ENCODE results near the gene ECI2. TPM values are rescaled to one million over a fixed set of nuclear protein-coding genes. Genes with fewer than 3 reads are reported as not detected.

The ECI2 gene
- total and polyA plus RNA-seq, 10 of the 15 experiments (the other 5 are each of a cell fraction or from before 2014, with no cell fraction given) = 38.7 to 129 (median 60.1) TPM

- RAD21 ChIA-PET (ENCODE audit: unreplicated experiment) = interaction anchor here (0.6 kb wide), 1 partner anchor 48 kb away, joined by 4 read pairs; no protein-coding TSS in a partner anchor
- FAIRE-seq = no peak
- no peaks in the 10 kb centered on the region for H3K79me2 ChIP-seq (ENCODE audit: control insufficient read depth, insufficient read depth, low read length)
Measured at GRCh38 chr6:4069199-4069598, 66.2 kb downstream of the ECI2 start.

More at GRCh38 chr6:4069199-4069598, 66.2 kb downstream of the ECI2 start:
- in situ Hi-C loops (cut with MboI) = no loop called here
- WGBS (ENCODE audit: insufficient coverage, insufficient replicate concordance, low lambda C conversion rate, missing lambda C conversion rate) = 62% methylated on average over 6 of the region's 6 CpGs
- no peak for TF ChIP-seq MAX (IDR thresholded peaks at IDR 0.05; ENCODE audit: low read depth, low read length)
- TF ChIP-seq CREB1 (IDR thresholded peaks at IDR 0.05; ENCODE audit: low read depth) = no peak
- no peak for TF ChIP-seq KAT2A (conservative IDR thresholded peaks at IDR 0.05; ENCODE audit: control insufficient read depth, low read depth, low read length)
- TF ChIP-seq MTA3 (IDR thresholded peaks at IDR 0.05; ENCODE audit: borderline replicate concordance, low read length) = no peak
- no peak for TF ChIP-seq EGR1 (IDR thresholded peaks at IDR 0.05; ENCODE audit: borderline replicate concordance in 1 of 2, low read depth in 2 of 2, low read length in 2 of 2)
- TF ChIP-seq, protein P1, sequence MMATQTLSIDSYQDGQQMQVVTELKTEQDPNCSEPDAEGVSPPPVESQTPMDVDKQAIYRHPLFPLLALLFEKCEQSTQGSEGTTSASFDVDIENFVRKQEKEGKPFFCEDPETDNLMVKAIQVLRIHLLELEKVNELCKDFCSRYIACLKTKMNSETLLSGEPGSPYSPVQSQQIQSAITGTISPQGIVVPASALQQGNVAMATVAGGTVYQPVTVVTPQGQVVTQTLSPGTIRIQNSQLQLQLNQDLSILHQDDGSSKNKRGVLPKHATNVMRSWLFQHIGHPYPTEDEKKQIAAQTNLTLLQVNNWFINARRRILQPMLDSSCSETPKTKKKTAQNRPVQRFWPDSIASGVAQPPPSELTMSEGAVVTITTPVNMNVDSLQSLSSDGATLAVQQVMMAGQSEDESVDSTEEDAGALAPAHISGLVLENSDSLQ (IDR thresholded peaks at IDR 0.05) = no peak
- no peak for TF ChIP-seq SMAD5 (IDR thresholded peaks at IDR 0.05; ENCODE audit: low read depth)
- TF ChIP-seq BACH1 (IDR thresholded peaks at IDR 0.05; ENCODE audit: borderline replicate concordance) = no peak
- TF ChIP-seq HSF1 (IDR thresholded peaks at IDR 0.05; ENCODE audit: low read depth, low read length) = no peak
- Histone ChIP-seq H3K4me2 (ENCODE audit: control insufficient read depth, insufficient read depth) (no peak overlapping the region), H3K36me3 (ENCODE audit: control insufficient read depth in 2 of 2, insufficient read depth in 2 of 2, low read length in 1 of 2) (no peaks in the 10 kb centered on the region; a peak in 2 of 4 replicates), H3K4me1 (ENCODE audit: control insufficient read depth, insufficient read depth, low read length) (no peaks in the 10 kb centered on the region), H3K9ac (ENCODE audit: control insufficient read depth, insufficient read depth, low read length) (no peak overlapping the region), H4K20me1 (ENCODE audit: control insufficient read depth, insufficient read depth) (no peaks in the 10 kb centered on the region), H3K9me3 (replicated peaks; ENCODE audit: control insufficient read depth, insufficient read depth, low read length) (no peaks in the 10 kb centered on the region), H2AFZ (ENCODE audit: control insufficient read depth, low read depth, low read length) (no peak overlapping the region), H3K27ac (ENCODE audit: control insufficient read depth, insufficient read depth) (no peak overlapping the region), H3K27me3 (replicated peaks in 1 of 2; ENCODE audit: control insufficient read depth in 2 of 2, insufficient read depth in 2 of 2, low read length in 1 of 2) (no peaks in the 10 kb centered on the region), H3K4me3 (no peak overlapping the region)
- ChIA-PET POLR2A (no interaction called here), CTCF (interaction anchor here (1.5 kb wide), 1 partner anchor 87 kb away, joined by 5 read pairs; no protein-coding TSS in a partner anchor), SMC1A (ENCODE audit: uncharacterized antibody, unreplicated experiment) (interaction anchor here (0.6 kb wide), 1 partner anchor 1682 kb away, joined by 3 read pairs; no protein-coding TSS in a partner anchor)
- DNase-seq (ENCODE audit: low read depth, low spot score) = no peak
- intact Hi-C loops (cut with micrococcal nuclease; ENCODE audit: unreplicated experiment) = loop anchor here (5.0 kb wide), 1 partner anchor 88 kb away; no protein-coding TSS in a partner anchor
- no TSS peak for BruUV-seq (replicated peaks)
- no peak for ATAC-seq
